HT-29 (cell line): Measurements from ENCODE around the gene METTL21C. TPM values are rescaled to one million over a fixed set of nuclear protein-coding genes. Genes with fewer than 3 reads are reported as not detected.

Experiments
- DNase-seq: peaks from one replicate; pipeline ENCODE4 v3.0.0-alpha.2; 2015; ENCODE audit warnings: low spot score
- total RNA-seq: library from RNA; depleted of rRNA; stranded (reverse); fragments of >200 nt; shearing (Covaris generic); gene quantifications from 2 replicates; pipeline ENCODE4 v1.2.3, GENCODE V29; 2014; rRNA removed

The METTL21C gene
- total RNA-seq = not detected in 2 replicates

- DNase-seq = no peak
Measured at GRCh38 chr13:102694937-102695336, at the start of gene METTL21C. Gene METTL21C, minus strand, starts transcription at chr13:102695044. Its CDS starts 546 bp downstream, at chr13:102694498.

GRCh38 chr13:102742506-102742905 is 47.7 kb upstream of the METTL21C start:
- DNase-seq = no peak

- no peak for DNase-seq
Measured at GRCh38 chr13:102742101-102742500, 47.3 kb upstream of the METTL21C start.

GRCh38 chr13:102729560-102730270 is 34.9 kb upstream of the METTL21C start:
- peak; percentile 21 for DNase-seq

GRCh38 chr13:102726430-102726829 is 31.6 kb upstream of the METTL21C start:
- DNase-seq = peak; percentile 49

- peak; percentile 75 for DNase-seq
Measured at GRCh38 chr13:102724923-102725322, 30.1 kb upstream of the METTL21C start.

GRCh38 chr13:102721800-102722231 is 27.0 kb upstream of the METTL21C start:
- no peak for DNase-seq

- DNase-seq = no peak
Measured at GRCh38 chr13:102718746-102719145, 23.9 kb upstream of the METTL21C start.

- DNase-seq = no peak
Measured at GRCh38 chr13:102715447-102715846, 20.6 kb upstream of the METTL21C start.

GRCh38 chr13:102710261-102710679 is 15.4 kb upstream of the METTL21C start:
- DNase-seq = no peak

GRCh38 chr13:102709536-102709935 is 14.7 kb upstream of the METTL21C start:
- DNase-seq = no peak

- DNase-seq = no peak
Measured at GRCh38 chr13:102708991-102709390, 14.1 kb upstream of the METTL21C start.

GRCh38 chr13:102708211-102708610 is 13.4 kb upstream of the METTL21C start:
- DNase-seq = no peak

GRCh38 chr13:102707467-102707866 is 12.6 kb upstream of the METTL21C start:
- DNase-seq = peak; percentile 43

GRCh38 chr13:102704238-102705058 is 9.6 kb upstream of the METTL21C start:
- no peak for DNase-seq

GRCh38 chr13:102703726-102704035 is 8.8 kb upstream of the METTL21C start:
- no peak for DNase-seq

GRCh38 chr13:102702965-102703725 is 8.3 kb upstream of the METTL21C start:
- DNase-seq = no peak

- DNase-seq = no peak
Measured at GRCh38 chr13:102701331-102701730, 6.5 kb upstream of the METTL21C start.

GRCh38 chr13:102700088-102701031 is 5.5 kb upstream of the METTL21C start:
- no peak for DNase-seq

GRCh38 chr13:102699504-102699903 is 4.7 kb upstream of the METTL21C start:
- no peak for DNase-seq

GRCh38 chr13:102698649-102698980 is 3.8 kb upstream of the METTL21C start:
- DNase-seq = no peak
